Choroid plexus epithelial cell (primary cell): ENCODE data around the gene IQSEC2.

ENCODE experiments used
- DNase-seq: peaks from one replicate; pipeline ENCODE4 v3.0.0-alpha.2; 2010; ENCODE audit warnings: low read depth
- H3K4me3 ChIP-seq: 2 replicates; pipeline ENCODE4 v1.5.1; 2011; ENCODE audit warnings: low read depth, mild to moderate bottlenecking, control low read depth, low read length, moderate library complexity
- CTCF ChIP-seq: conservative IDR thresholded peaks from 2 replicates; pipeline ENCODE4 v1.5.1; 2011; ENCODE audit warnings: low read depth, mild to moderate bottlenecking, control low read depth, inconsistent platforms, low read length, moderate library complexity

Gene IQSEC2

GRCh38 chrX:53287493-53288138 lies 6.2 kb upstream of the IQSEC2 start:
- no peak for TF ChIP-seq CTCF
- DNase-seq, result peak; percentile 40
- no peak overlapping the region for H3K4me3 ChIP-seq

- no peak for TF ChIP-seq CTCF
- no peak for DNase-seq
- no peak overlapping the region for H3K4me3 ChIP-seq
These were observed 4.8 kb upstream of the IQSEC2 start for GRCh38 chrX:53286171-53286570.

GRCh38 chrX:53285591-53285990 lies 4.2 kb upstream of the IQSEC2 start:
- TF ChIP-seq CTCF, result no peak
- DNase-seq, result no peak
- no peak overlapping the region for H3K4me3 ChIP-seq

- peak; percentile 74 for TF ChIP-seq CTCF
- DNase-seq, result peak; percentile 43
- no peak overlapping the region for H3K4me3 ChIP-seq
These were observed 3.5 kb upstream of the IQSEC2 start for GRCh38 chrX:53284684-53285447.

GRCh38 chrX:53283567-53283966 lies 2.2 kb upstream of the IQSEC2 start:
- TF ChIP-seq CTCF, result no peak

GRCh38 chrX:53283099-53283498 lies 1.7 kb upstream of the IQSEC2 start:
- TF ChIP-seq CTCF, result no peak
- DNase-seq, result no peak
- no peak overlapping the region for H3K4me3 ChIP-seq

More at GRCh38 chrX:53283567-53283966, 2.2 kb upstream of the IQSEC2 start:
- no peak overlapping the region for H3K4me3 ChIP-seq
- DNase-seq, result no peak
